GM19099 (cell line): ENCODE data around the gene GPHN.

Experiments used
- POLR2A ChIP-seq: IDR thresholded peaks from 3 replicates; pipeline ENCODE4 v1.6.1; 2011; ENCODE audit warnings: low read depth; ENCODE audit not compliant: insufficient read length; ENCODE audit errors: extremely low read depth

Gene GPHN

GRCh38 chr14:66881596-66881995 is 373.6 kb downstream of the GPHN start:
- TF ChIP-seq POLR2A = no peak

- TF ChIP-seq POLR2A = no peak
These were observed 376.2 kb downstream of the GPHN start for GRCh38 chr14:66884149-66884548.

- TF ChIP-seq POLR2A = no peak
These were observed 392.8 kb downstream of the GPHN start for GRCh38 chr14:66900719-66901118.

GRCh38 chr14:66910311-66910840 is 402.4 kb downstream of the GPHN start:
- TF ChIP-seq POLR2A = no peak

- no peak for TF ChIP-seq POLR2A
These were observed 408.5 kb downstream of the GPHN start for GRCh38 chr14:66916421-66916820.

- TF ChIP-seq POLR2A = no peak
These were observed 410.6 kb downstream of the GPHN start for GRCh38 chr14:66918527-66918926.

GRCh38 chr14:66920196-66920595 is 412.2 kb downstream of the GPHN start:
- TF ChIP-seq POLR2A = no peak

GRCh38 chr14:66923251-66923650 is 415.3 kb downstream of the GPHN start:
- TF ChIP-seq POLR2A = no peak

GRCh38 chr14:66939409-66939808 is 431.5 kb downstream of the GPHN start:
- no peak for TF ChIP-seq POLR2A

- TF ChIP-seq POLR2A = no peak
These were observed 436.9 kb downstream of the GPHN start for GRCh38 chr14:66944872-66945271.

GRCh38 chr14:66955159-66955558 is 447.2 kb downstream of the GPHN start:
- no peak for TF ChIP-seq POLR2A

- TF ChIP-seq POLR2A = no peak
These were observed 451.6 kb downstream of the GPHN start for GRCh38 chr14:66959437-66960050.

GRCh38 chr14:66965831-66966230 is 457.9 kb downstream of the GPHN start:
- TF ChIP-seq POLR2A = no peak

- no peak for TF ChIP-seq POLR2A
These were observed 464.5 kb downstream of the GPHN start for GRCh38 chr14:66972469-66972868.

GRCh38 chr14:66974397-66975025 is 466.6 kb downstream of the GPHN start:
- TF ChIP-seq POLR2A = no peak

- no peak for TF ChIP-seq POLR2A
These were observed 467.3 kb downstream of the GPHN start for GRCh38 chr14:66975251-66975650.

- no peak for TF ChIP-seq POLR2A
These were observed 471.4 kb downstream of the GPHN start for GRCh38 chr14:66979101-66979974.
